ENCODE data around the gene H1-8. TPM values are rescaled to one million over a fixed set of nuclear protein-coding genes. Genes with fewer than 3 reads are reported as not detected.

Gene H1-8
- total RNA-seq, 1 experiment from 2014 or later = not detected

- Histone ChIP-seq H3K27ac (ENCODE audit: low read depth, low read length) (no peak overlapping the region), H2AFZ (ENCODE audit: low read depth, low read length, poor library complexity, severe bottlenecking) (no peak overlapping the region), H3K4me2 (ENCODE audit: low read length) (no peak overlapping the region), H3K79me2 (ENCODE audit: insufficient read depth, low read length) (no peaks in the 10 kb centered on the region), H3K9me3 (ENCODE audit: control insufficient read depth in 1 of 2, insufficient read depth in 1 of 2, low read depth in 1 of 2, low read length in 2 of 2) (no peaks in the 10 kb centered on the region), H3K4me1 (ENCODE audit: control insufficient read depth in 1 of 2, insufficient read depth in 2 of 2, low read length in 2 of 2) (no peaks in the 10 kb centered on the region), H3K9me2 (ENCODE audit: insufficient read depth) (no peaks in the 10 kb centered on the region), H3K4me3 (replicated peaks in 1 of 2; ENCODE audit: low read depth in 1 of 2, low read length in 2 of 2) (no peak overlapping the region), H3K27me3 (ENCODE audit: insufficient read depth, low read length) (no peaks in the 10 kb centered on the region), H4K20me1 (ENCODE audit: insufficient read depth) (no peaks in the 10 kb centered on the region), H3K9ac (ENCODE audit: low read length) (no peak overlapping the region), H3K36me3 (ENCODE audit: control insufficient read depth in 1 of 2, insufficient read depth in 2 of 2, low read length in 2 of 2) (no peaks in the 10 kb centered on the region; a peak in 1 of 4 replicates)
- no TSS peak for BruUV-seq (replicated peaks)
- POLR2A ChIA-PET = no interaction called here
- no peak for ATAC-seq
- TF ChIP-seq SP1 (IDR thresholded peaks at IDR 0.05; ENCODE audit: low read depth) = no peak
- intact Hi-C loops (cut with micrococcal nuclease) = no loop called here
- DNase-seq (ENCODE audit: low read depth, low spot score) = no peak
- CTCF ChIA-PET = no interaction called here
- RAD21 ChIA-PET (ENCODE audit: low non-redundant PET in 1 of 2, low total read pairs in 2 of 2, uncharacterized antibody in 2 of 2, unreplicated experiment in 2 of 2) = no interaction called here
Observed at GRCh38 chr3:129575233-129575996, 32.4 kb downstream of the H1-8 start.

GRCh38 chr3:129575997-129576384 lies 33.0 kb downstream of the H1-8 start:
- no peak overlapping the region for H3K27ac ChIP-seq (ENCODE audit: low read depth, low read length)
- no peaks in the 10 kb centered on the region for H3K4me1 ChIP-seq (ENCODE audit: control insufficient read depth in 1 of 2, insufficient read depth in 2 of 2, low read length in 2 of 2)
- no peaks in the 10 kb centered on the region for H3K9me2 ChIP-seq (ENCODE audit: insufficient read depth)
- H2AFZ ChIP-seq (ENCODE audit: low read depth, low read length, poor library complexity, severe bottlenecking) = no peak overlapping the region
- no peak overlapping the region for H3K9ac ChIP-seq (ENCODE audit: low read length)
- ChIA-PET POLR2A (no interaction called here), CTCF (no interaction called here), RAD21 (ENCODE audit: low non-redundant PET in 1 of 2, low total read pairs in 2 of 2, uncharacterized antibody in 2 of 2, unreplicated experiment in 2 of 2) (no interaction called here)
- no peaks in the 10 kb centered on the region for H3K27me3 ChIP-seq (ENCODE audit: insufficient read depth, low read length)
- BruUV-seq (replicated peaks) = no TSS peak
- no peak overlapping the region for H3K4me3 ChIP-seq (replicated peaks in 1 of 2; ENCODE audit: low read depth in 1 of 2, low read length in 2 of 2)
- no peaks in the 10 kb centered on the region for H3K79me2 ChIP-seq (ENCODE audit: insufficient read depth, low read length)
- no peaks in the 10 kb centered on the region for H4K20me1 ChIP-seq (ENCODE audit: insufficient read depth)
- H3K4me2 ChIP-seq (ENCODE audit: low read length) = no peak overlapping the region
- no peak for DNase-seq (ENCODE audit: low read depth, low spot score)
- ATAC-seq = no peak
- H3K9me3 ChIP-seq (ENCODE audit: control insufficient read depth in 1 of 2, insufficient read depth in 1 of 2, low read depth in 1 of 2, low read length in 2 of 2) = no peaks in the 10 kb centered on the region
- TF ChIP-seq EZH2 (IDR thresholded peaks at IDR 0.05) (no peak), JUND (IDR thresholded peaks at IDR 0.05) (no peak), SRF (IDR thresholded peaks at IDR 0.05; ENCODE audit: low read depth) (no peak), FOSL1 (IDR thresholded peaks at IDR 0.05; ENCODE audit: low read depth) (no peak), CBX3 (IDR thresholded peaks at IDR 0.05; ENCODE audit: low read depth) (no peak), ZFX (IDR thresholded peaks at IDR 0.05) (no peak), POLR2AphosphoS5 (IDR thresholded peaks at IDR 0.05; ENCODE audit: low read depth, low read length) (no peak), ZNF274 (IDR thresholded peaks at IDR 0.05; ENCODE audit: low read depth, low read length) (no peak), SP1 (IDR thresholded peaks at IDR 0.05; ENCODE audit: low read depth) (no peak), TCF7L2 (IDR thresholded peaks at IDR 0.05; ENCODE audit: borderline replicate concordance, extremely low read depth, insufficient read depth, insufficient read length) (no peak), EZH2phosphoT487 (IDR thresholded peaks at IDR 0.05; ENCODE audit: borderline replicate concordance) (no peak), EGR1 (IDR thresholded peaks at IDR 0.05; ENCODE audit: low read depth) (no peak), CTCF (IDR thresholded peaks at IDR 0.05 in 2 of 3, conservative IDR thresholded peaks at IDR 0.05 in 1 of 3; ENCODE audit: borderline replicate concordance in 1 of 3, insufficient read depth in 1 of 3, low read depth in 2 of 3, low read length in 2 of 3) (no peak), ELF1 (IDR thresholded peaks at IDR 0.05; ENCODE audit: borderline replicate concordance, low read depth) (no peak)
- TF ChIP-seq, protein P1, sequence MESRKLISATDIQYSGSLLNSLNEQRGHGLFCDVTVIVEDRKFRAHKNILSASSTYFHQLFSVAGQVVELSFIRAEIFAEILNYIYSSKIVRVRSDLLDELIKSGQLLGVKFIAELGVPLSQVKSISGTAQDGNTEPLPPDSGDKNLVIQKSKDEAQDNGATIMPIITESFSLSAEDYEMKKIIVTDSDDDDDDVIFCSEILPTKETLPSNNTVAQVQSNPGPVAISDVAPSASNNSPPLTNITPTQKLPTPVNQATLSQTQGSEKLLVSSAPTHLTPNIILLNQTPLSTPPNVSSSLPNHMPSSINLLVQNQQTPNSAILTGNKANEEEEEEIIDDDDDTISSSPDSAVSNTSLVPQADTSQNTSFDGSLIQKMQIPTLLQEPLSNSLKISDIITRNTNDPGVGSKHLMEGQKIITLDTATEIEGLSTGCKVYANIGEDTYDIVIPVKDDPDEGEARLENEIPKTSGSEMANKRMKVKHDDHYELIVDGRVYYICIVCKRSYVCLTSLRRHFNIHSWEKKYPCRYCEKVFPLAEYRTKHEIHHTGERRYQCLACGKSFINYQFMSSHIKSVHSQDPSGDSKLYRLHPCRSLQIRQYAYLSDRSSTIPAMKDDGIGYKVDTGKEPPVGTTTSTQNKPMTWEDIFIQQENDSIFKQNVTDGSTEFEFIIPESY (IDR thresholded peaks at IDR 0.05; ENCODE audit: extremely low read depth, insufficient replicate concordance, low read length) = no peak
- no peaks in the 10 kb centered on the region; a peak in 1 of 4 replicates for H3K36me3 ChIP-seq (ENCODE audit: control insufficient read depth in 1 of 2, insufficient read depth in 2 of 2, low read length in 2 of 2)
- intact Hi-C loops (cut with micrococcal nuclease) = no loop called here
